Right renal pelvis (tissue), 4 donors: Measurements from ENCODE around the gene MAN1A1. TPM values are rescaled to one million over a fixed set of nuclear protein-coding genes. Genes with fewer than 3 reads are reported as not detected.
"Not testable (repeated sequence)": the region's sequence is repeated elsewhere in the genome, so short reads cannot be mapped to it uniquely, and the experiment has no call there.

Experiments used
- DNase-seq, 4 donors: peaks; one replicate each; pipeline ENCODE4 v3.0.0-alpha.2; 2013; ENCODE audit warnings: low read depth in 4 of 4, low spot score in 3 of 4, missing footprints in 1 of 4
- polyA plus RNA-seq, 4 donors: library from polyadenylated mRNA; unstranded; fragments of 120-200 nt; gene quantifications; one replicate each; pipeline ENCODE4 v1.2.1, GENCODE V29; 2013; ENCODE audit not compliant: insufficient read length in 4 of 4

MAN1A1 gene
- polyA plus RNA-seq, 4 donors = 102 to 123 (median 115) TPM

GRCh38 chr6:119156757-119157505 lies 192.6 kb downstream of the MAN1A1 start:
- no peak for DNase-seq

DNA sequence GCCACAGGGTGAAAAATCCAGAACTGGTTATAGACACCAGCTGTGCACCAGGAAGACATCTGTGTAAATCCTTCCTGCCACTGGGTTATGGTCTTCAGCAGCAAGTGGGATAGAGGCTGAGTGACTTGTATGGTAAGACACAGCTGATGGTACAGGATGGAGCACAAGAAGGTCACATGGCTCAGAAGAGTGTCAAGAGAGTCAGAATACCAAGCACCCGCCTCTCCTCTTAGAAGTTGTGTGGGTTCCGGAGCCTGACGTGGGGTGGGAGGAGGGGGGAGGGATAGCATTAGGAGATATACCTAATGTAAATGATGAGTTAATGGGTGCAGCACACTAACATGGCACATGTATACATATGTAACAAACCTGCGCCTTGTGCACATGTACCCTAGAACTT lies 193.5 kb downstream of the MAN1A1 start:
- DNase-seq = not testable (repeated sequence)

GRCh38 chr6:119152187-119152586 lies 197.4 kb downstream of the MAN1A1 start:
- DNase-seq = no peak

GRCh38 chr6:119148825-119149525 lies 200.6 kb downstream of the MAN1A1 start:
- DNase-seq = no peak

DNA sequence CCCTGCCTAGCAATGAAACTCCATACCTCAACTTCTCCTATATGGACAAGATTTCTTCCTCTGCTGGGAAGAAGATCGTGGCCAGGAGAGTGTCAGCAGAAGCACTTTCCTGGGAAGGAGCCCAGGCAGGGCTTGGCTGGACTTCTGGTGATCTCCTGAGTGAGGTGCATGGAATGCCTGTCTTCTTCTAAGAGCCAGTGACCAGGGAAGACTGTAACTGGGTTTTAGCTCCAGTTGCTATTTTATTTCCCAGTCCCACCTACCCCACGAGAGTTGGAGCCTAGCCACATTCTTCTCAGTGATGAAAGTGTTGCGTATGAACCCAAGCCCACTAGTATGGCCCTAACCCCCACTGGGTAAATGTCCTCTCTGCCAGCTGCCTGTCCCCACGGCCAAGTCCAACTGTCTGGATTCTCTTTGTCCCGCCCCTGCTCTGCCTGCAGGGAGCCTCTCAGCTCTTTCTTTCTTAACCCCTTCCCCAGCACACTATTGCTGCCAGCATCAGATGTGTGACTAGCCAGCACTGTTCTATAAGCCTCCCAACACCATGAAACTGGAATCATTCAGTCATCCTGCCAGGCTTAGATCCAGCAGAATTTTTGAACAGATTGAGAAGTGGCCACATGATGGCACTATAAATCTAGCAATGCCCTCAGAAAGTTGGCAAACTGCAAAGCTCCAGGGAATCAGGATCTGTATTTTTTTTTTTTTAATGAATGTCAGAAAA lies 201.3 kb downstream of the MAN1A1 start:
- peak in 3 of 4 donors; percentile 52 to 61 (median 61) for DNase-seq

- DNase-seq = no peak
Observed at GRCh38 chr6:119147101-119148053, 202.2 kb downstream of the MAN1A1 start.

DNA sequence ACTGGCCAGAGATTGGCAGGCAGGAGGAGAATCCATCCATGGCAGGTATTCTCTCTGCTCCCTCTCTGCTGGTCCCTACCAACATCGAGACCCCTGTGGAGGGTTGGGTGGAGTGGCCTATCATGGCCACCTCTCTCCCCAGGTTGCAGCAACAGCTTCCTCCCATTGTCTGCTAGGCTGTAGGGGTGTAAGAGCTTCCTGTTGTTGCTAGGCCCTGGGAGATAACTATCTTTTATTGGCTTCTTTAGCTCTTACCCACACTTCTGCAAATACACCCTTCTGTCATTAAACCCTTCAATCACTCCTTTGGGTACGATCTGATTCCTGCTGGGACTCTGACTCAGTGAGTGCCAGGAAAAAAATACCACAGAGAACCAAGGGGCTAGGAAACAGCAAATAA lies 204.4 kb downstream of the MAN1A1 start:
- no peak for DNase-seq

DNA sequence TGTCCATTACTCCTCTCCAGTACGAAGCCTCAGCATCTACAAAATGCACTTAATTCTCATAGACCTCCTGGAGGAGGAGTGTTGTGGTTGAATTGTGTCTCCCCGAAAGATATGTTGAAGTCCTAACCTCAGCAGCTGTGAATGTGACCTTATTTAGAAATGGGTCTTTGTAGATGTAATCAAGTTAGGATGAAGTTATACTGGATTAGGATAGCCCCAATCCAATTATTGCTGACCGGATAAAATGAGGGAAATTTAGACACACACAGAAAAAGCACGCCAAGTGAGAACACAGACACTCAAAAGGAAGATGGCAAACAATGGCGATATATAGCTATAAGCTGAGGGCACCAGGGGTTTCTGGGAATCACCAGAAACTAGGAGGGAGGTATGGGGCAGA lies 206.9 kb downstream of the MAN1A1 start:
- DNase-seq = no peak

GRCh38 chr6:119142041-119142440 lies 207.5 kb downstream of the MAN1A1 start:
- no peak for DNase-seq

DNA sequence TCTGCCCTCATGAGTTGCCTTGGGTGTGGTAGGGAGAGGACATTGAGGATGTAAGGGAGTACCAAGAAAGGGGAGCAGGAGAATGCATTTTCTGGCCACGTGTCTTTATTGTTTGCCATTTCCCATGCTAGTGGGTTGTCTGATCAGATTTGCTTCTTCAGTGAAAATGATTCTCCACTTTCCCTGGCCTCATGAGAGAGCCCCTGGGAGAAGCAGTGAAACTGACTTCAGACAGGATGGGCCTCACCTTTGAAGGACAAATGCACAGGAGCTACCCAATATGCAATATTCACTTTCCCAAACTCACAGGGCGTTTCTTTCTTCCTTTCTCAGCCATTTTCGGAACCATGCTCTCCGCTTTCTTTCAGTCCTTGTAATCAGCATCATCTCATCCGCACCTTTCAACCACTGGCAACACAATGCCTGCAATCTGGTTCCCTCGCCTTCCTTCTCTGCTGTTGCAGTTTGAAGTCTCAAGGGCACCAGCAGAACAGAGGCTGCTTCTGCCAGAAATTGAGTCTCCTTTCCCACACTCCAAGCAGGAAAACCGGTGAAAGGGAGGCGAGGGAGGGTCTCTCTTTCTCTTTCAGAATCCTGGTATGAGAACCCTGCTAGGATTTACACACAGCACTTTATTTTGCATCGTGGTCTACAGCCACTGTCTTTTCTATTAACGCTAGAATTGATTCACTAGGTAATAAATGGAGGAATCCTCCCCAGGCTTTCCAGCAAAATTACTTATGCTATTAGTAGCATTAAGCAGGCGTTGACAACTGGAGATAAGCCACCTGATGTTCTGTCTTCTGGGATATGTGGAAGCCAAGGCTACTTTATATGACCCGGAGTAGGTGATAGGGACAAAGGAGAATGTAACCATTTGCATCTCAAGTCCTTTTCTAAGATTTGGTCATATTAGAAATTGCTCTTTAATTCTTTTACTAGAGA lies 209.1 kb downstream of the MAN1A1 start:
- no peak for DNase-seq

GRCh38 chr6:119138906-119139541 lies 210.5 kb downstream of the MAN1A1 start:
- DNase-seq = no peak

GRCh38 chr6:119137194-119138072 lies 212.1 kb downstream of the MAN1A1 start:
- no peak for DNase-seq

DNA sequence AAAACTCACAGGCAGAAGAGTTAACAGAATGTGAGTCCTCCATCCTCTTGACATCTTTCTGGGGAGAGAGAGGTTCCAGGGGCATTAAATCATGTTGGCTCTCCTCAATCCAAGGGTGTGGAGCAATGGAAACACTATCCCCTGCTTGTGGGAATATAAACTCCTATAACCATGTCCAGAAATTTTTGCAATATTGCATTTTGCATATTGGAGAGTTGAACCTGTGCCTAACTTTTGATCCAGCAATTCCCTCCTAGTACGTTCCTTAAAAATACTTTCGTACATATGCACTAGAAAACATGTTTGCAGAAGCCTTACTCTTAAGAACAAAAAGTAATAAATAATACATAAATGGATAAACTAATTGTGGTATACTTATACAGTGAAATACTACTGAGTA lies 214.8 kb downstream of the MAN1A1 start:
- DNase-seq = no peak

DNA sequence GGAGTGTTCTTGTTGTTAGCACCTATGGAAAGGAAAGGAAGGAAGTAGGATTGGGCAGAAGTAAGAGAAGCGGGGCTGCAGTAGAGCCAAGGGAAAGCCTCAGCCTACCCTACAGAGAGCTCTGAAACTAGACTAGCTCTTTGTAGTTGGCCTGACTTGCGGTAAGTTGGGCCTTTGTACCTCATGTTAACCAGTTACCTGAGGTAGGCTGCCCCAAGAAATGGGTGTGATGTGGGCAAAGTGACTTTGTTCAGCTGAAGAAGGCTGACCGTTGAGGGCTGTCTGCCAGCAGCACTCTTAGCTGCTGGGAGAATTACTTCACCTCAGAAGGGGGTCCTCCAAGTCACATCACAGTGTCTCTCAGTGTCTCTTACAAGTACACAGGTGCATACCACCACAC lies 216.2 kb downstream of the MAN1A1 start:
- no peak for DNase-seq

DNA sequence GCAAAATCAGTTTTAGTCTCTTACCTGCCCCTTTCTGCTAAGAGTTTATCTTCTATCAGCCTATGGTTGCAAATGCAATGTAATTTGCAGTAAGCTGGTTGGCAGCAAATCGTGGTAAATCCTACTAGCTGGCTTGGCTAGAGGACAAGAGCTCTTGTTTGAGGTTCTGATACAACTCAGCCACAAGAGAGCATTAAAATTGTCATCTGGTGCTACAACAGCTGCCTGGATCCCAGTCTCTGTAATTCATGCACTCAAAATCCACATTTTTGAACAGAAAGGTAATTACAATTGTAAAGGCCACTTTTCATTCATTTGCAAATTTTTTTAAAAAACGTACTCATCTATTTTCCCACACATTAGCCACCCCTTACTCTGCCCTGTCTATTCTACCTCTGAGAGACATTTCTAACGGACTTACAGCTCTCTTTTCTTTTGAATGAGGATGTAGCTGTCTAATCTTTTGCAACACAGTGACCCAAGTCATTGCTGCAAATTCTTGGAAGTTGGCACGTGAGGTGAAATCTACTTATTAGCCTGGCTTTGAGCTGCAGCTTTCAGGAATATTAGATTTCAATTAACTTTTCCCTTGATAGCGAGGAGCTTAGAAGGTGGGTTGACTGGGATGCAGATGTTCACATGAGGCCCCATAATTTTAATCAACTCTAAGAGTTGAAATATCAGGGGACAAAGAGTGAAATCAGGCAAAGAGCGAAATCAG lies 217.1 kb downstream of the MAN1A1 start:
- no peak for DNase-seq

GRCh38 chr6:119129968-119130484 lies 219.5 kb downstream of the MAN1A1 start:
- DNase-seq = no peak
